Measurements from ENCODE around the gene KCNK7. TPM values are rescaled to one million over a fixed set of nuclear protein-coding genes. Genes with fewer than 3 reads are reported as not detected.

Gene KCNK7
- total RNA-seq, 1 experiment from 2014 or later, result 0.61 TPM

DNA sequence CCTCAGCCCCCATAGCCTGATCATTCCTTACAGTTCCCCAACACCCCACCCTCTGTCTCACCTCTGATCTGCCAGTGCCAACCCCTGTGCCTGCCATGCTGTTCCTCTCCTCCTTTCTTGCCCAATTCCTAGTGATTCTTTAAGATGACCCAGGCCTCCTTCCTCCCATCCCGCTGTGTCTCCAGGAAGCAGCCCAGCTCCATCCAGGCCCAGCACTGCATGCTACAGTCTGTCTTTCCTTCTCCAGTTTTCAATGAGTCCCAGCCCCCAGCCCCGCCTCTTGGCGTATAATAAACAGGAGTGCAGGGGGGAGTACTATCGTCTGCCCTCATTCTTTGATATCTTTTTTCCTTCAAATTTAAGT lies 49.8 kb downstream of the KCNK7 start:
- Histone ChIP-seq H3K27ac (ENCODE audit: low read depth, low read length) (no peak overlapping the region; the same call in 1 of the 2 replicates), H3K9me2 (ENCODE audit: insufficient read depth) (no peaks in the 10 kb centered on the region), H3K9me3 (ENCODE audit: control insufficient read depth in 1 of 2, insufficient read depth in 1 of 2, low read depth in 1 of 2, low read length in 2 of 2) (no peaks in the 10 kb centered on the region), H2AFZ (ENCODE audit: low read depth, low read length, poor library complexity, severe bottlenecking) (no peak overlapping the region), H3K4me2 (ENCODE audit: low read length) (peak overlapping the region; percentile 64), H3K79me2 (ENCODE audit: insufficient read depth, low read length) (no peaks in the 10 kb centered on the region), H3K36me3 (ENCODE audit: control insufficient read depth in 1 of 2, insufficient read depth in 2 of 2, low read length in 2 of 2) (peaks cover 5 to 15% of the 10 kb centered on the region in 2 experiments), H3K27me3 (ENCODE audit: insufficient read depth, low read length) (no peaks in the 10 kb centered on the region), H3K4me3 (replicated peaks in 1 of 2; ENCODE audit: low read depth in 1 of 2, low read length in 2 of 2) (no peak overlapping the region), H3K9ac (ENCODE audit: low read length) (no peak overlapping the region), H3K4me1 (ENCODE audit: control insufficient read depth in 1 of 2, insufficient read depth in 2 of 2, low read length in 2 of 2) (peaks cover 18 to 27% of the 10 kb centered on the region in 2 experiments), H4K20me1 (ENCODE audit: insufficient read depth) (no peaks in the 10 kb centered on the region)
- RAD21 ChIA-PET (ENCODE audit: low non-redundant PET in 1 of 2, low total read pairs in 2 of 2, uncharacterized antibody in 2 of 2, unreplicated experiment in 2 of 2), result interaction anchor here in 1 of 2 experiments (1.5 kb wide), 1 partner anchor 24 kb away, joined by 4 read pairs; the partner anchor contains the start of gene ZNRD2
- DNase-seq (ENCODE audit: low read depth, low spot score) (no peak), ATAC-seq (no peak)
- CTCF ChIA-PET, result no interaction called here
- intact Hi-C loops (cut with micrococcal nuclease), result no loop called here
- TF ChIP-seq REST (IDR thresholded peaks at IDR 0.05; ENCODE audit: low read depth) (no peak), ZNF274 (IDR thresholded peaks at IDR 0.05; ENCODE audit: low read depth, low read length) (no peak), ELF1 (IDR thresholded peaks at IDR 0.05; ENCODE audit: borderline replicate concordance, low read depth) (no peak), EZH2phosphoT487 (IDR thresholded peaks at IDR 0.05; ENCODE audit: borderline replicate concordance) (no peak)
- POLR2A ChIA-PET, result no interaction called here
- no TSS peak for BruUV-seq (replicated peaks)

Small RNA genes within 50 kb of the gene (microRNA-seq; reads per million reads assigned to microRNA genes)
- 1.2 reads per million for gene MIR4690 (ENCODE audit: borderline number of aligned reads)

Other genes starting within 250 kb of the KCNK7 start
- 2.4 TPM for gene TIGD3, start 241.0 kb downstream of the KCNK7 start, total RNA-seq (2021; ENCODE audit: unreplicated experiment)
- gene SLC25A45, start 213.2 kb downstream of the KCNK7 start, total RNA-seq (2021; ENCODE audit: unreplicated experiment), result 3.9 TPM
- 35.8 TPM for gene FRMD8, start 209.2 kb downstream of the KCNK7 start, total RNA-seq (2021; ENCODE audit: unreplicated experiment)
- 564 TPM for gene NEAT1, start 173.0 kb downstream of the KCNK7 start, total RNA-seq (2021; ENCODE audit: unreplicated experiment)
- 6,000 TPM for gene MALAT1, start 96.8 kb downstream of the KCNK7 start, total RNA-seq (2021; ENCODE audit: unreplicated experiment)
- gene SCYL1, start 70.7 kb downstream of the KCNK7 start, total RNA-seq (2021; ENCODE audit: unreplicated experiment), result 104 TPM
- 248 TPM for gene LTBP3, start 37.4 kb downstream of the KCNK7 start, total RNA-seq (2021; ENCODE audit: unreplicated experiment)
- gene ZNRD2, start 25.3 kb downstream of the KCNK7 start, total RNA-seq (2021; ENCODE audit: unreplicated experiment), result 66.8 TPM
- gene FAM89B, start 23.3 kb downstream of the KCNK7 start, total RNA-seq (2021; ENCODE audit: unreplicated experiment), result 60.0 TPM
- 105 TPM for gene EHBP1L1, start 19.7 kb downstream of the KCNK7 start, total RNA-seq (2021; ENCODE audit: unreplicated experiment)
- gene MAP3K11, start 18.4 kb upstream of the KCNK7 start, total RNA-seq (2021; ENCODE audit: unreplicated experiment), result 59.8 TPM
- 50.4 TPM for gene PCNX3, start 20.0 kb upstream of the KCNK7 start, total RNA-seq (2021; ENCODE audit: unreplicated experiment)
- gene SIPA1, start 42.3 kb upstream of the KCNK7 start, total RNA-seq (2021; ENCODE audit: unreplicated experiment), result 105 TPM
- 78.5 TPM for gene RELA, start 67.1 kb upstream of the KCNK7 start, total RNA-seq (2021; ENCODE audit: unreplicated experiment)
- 78.7 TPM for gene KAT5, start 116.5 kb upstream of the KCNK7 start, total RNA-seq (2021; ENCODE audit: unreplicated experiment)
- gene RNASEH2C, start 125.0 kb upstream of the KCNK7 start, total RNA-seq (2021; ENCODE audit: unreplicated experiment), result 28.5 TPM
- gene AP5B1, start 185.2 kb upstream of the KCNK7 start, total RNA-seq (2021; ENCODE audit: unreplicated experiment), result 19.5 TPM
- gene OVOL1, start 191.3 kb upstream of the KCNK7 start, total RNA-seq (2021; ENCODE audit: unreplicated experiment), result 14.7 TPM
- not detected for gene SNX32, start 238.2 kb upstream of the KCNK7 start, total RNA-seq (2021; ENCODE audit: unreplicated experiment)